Kidney (tissue), 14 donors: ENCODE data around the gene LLGL2. TPM values are rescaled to one million over a fixed set of nuclear protein-coding genes. Genes with fewer than 3 reads are reported as not detected.
A peak's percentile ranks its signal among the peaks of the same experiment; 100 is the strongest.
"Not testable (repeated sequence)": the region's sequence is repeated elsewhere in the genome, so short reads cannot be mapped to it uniquely, and the experiment has no call there.

Experiments used
- DNase-seq, 5 donors: peaks; one replicate each; pipeline ENCODE4 v3.0.0-alpha.2; 2013 to 2020
- FAIRE-seq: peaks from 2 replicates; lab custom pipeline; 2012; peaks lifted over from hg19 to GRCh38; lab: Jason Lieb, UNC
- H3K27ac ChIP-seq, 2 donors: one replicate each; pipeline ENCODE4 v1.7.0; 2013; ENCODE audit warnings: low read depth in 2 of 2, low read length in 2 of 2, inconsistent platforms in 1 of 2
- H3K27me3 ChIP-seq: one replicate; pipeline ENCODE4 v1.7.1; 2013; ENCODE audit warnings: low read length, inconsistent platforms; ENCODE audit not compliant: control insufficient read depth, insufficient read depth
- H3K36me3 ChIP-seq, 3 donors: one replicate each; pipeline versions ENCODE4 v1.7.0 to v1.7.1; 2013; ENCODE audit warnings: low read length in 3 of 3, control low read depth in 1 of 3, inconsistent platforms in 1 of 3; ENCODE audit not compliant: insufficient read depth in 3 of 3, control insufficient read depth in 2 of 3
- H3K4me1 ChIP-seq, 3 donors: one replicate each; pipeline versions ENCODE4 v1.7.0 to v1.7.1; 2013; ENCODE audit warnings: low read length in 3 of 3, inconsistent platforms in 1 of 3, low read depth in 1 of 3; ENCODE audit not compliant: control insufficient read depth in 2 of 3, insufficient read depth in 2 of 3
- H3K4me3 ChIP-seq, 3 donors: one replicate each; pipeline versions ENCODE4 v1.7.0 to v1.8.1; 2013; ENCODE audit warnings: low read length in 3 of 3, control low read depth in 1 of 3, inconsistent platforms in 1 of 3
- H3K9ac ChIP-seq, 3 donors: one replicate each; pipeline versions ENCODE4 v1.7.0 to v1.7.1; 2013; ENCODE audit warnings: low read length in 3 of 3, control low read depth in 1 of 3, inconsistent platforms in 1 of 3
- H3K9me3 ChIP-seq, 3 donors: one replicate each; pipeline versions ENCODE4 v1.7.0 to v1.7.1; 2013; ENCODE audit warnings: low read length in 3 of 3, control low read depth in 1 of 3, inconsistent platforms in 1 of 3; ENCODE audit not compliant: control insufficient read depth in 2 of 3, insufficient read depth in 1 of 3
- CTCF ChIP-seq: IDR thresholded peaks from 3 replicates; pipeline ENCODE4 v1.5.1; 2012; ENCODE audit warnings: mild to moderate bottlenecking, moderate library complexity, borderline replicate concordance; ENCODE audit not compliant: insufficient read depth; ENCODE audit errors: extremely low read depth
- intact Hi-C: fragments of 100-400 bp; cut with DNase I; formaldehyde crosslinking; loops from one replicate; pipeline ENCODE4 v1.11.1; 2022
- polyA plus RNA-seq: library from polyadenylated mRNA; stranded (reverse); fragments of 350-450 nt; fragmentation: Illumina TruSeq; extraction: RNeasy Lipid Tissue Mini Kit (QIAGEN cat#74804); gene quantifications from one replicate; pipeline ENCODE4 v1.2.3, GENCODE V29; 2014; ENCODE audit warnings: low read depth, low replicate concordance; ENCODE audit not compliant: insufficient read depth
- total RNA-seq: library from RNA; stranded (reverse); fragmentation: NEBNext Ultra II Directional; extraction: Animal tissue kit (Norgen Biotek cat#: 25700); gene quantifications from one replicate; pipeline ENCODE4 v1.2.1, GENCODE V29; 2021
- donor health status: control.
- donor health status: control.
- donor health status: control.
- donor health status: control.
- donor health status: control.
- donor health status: DM: yes; HTN: yes; CAD: no.
- donor health status: Normal renal cell carcinoma (clear cell type).

The LLGL2 gene
- total and polyA plus RNA-seq, 2 donors from 2014 or later, result 181 to 262 TPM

GRCh38 chr17:75476271-75476671 is 49.2 kb upstream of the LLGL2 start:
- Histone ChIP-seq H3K27me3 (no peaks in the 10 kb centered on the region), H3K9me3 (no peaks in the 10 kb centered on the region), H3K4me1 (peaks cover 14 to 34% (median 18%) of the 10 kb centered on the region in 3 donors), H3K27ac (peak overlapping the region; percentile 74 to 76), H3K36me3 (peaks cover 2 to 20% (median 7%) of the 10 kb centered on the region in 3 donors), H3K4me3 (peak overlapping the region; percentile 28 to 51 (median 32)), H3K9ac (peak overlapping the region in 1 of 3 donors; percentile 69)
- FAIRE-seq, result no peak
- intact Hi-C loops, result no loop called here
- TF ChIP-seq CTCF, result no peak
- peak; percentile 62 to 87 (median 72) for DNase-seq

GRCh38 chr17:75476752-75477489 is 48.6 kb upstream of the LLGL2 start:
- H3K9me3 ChIP-seq, result no peaks in the 10 kb centered on the region
- peak overlapping the region; percentile 28 to 51 (median 32) for H3K4me3 ChIP-seq
- intact Hi-C loops, result no loop called here
- FAIRE-seq (no peak), DNase-seq (peak in 2 of 5 donors; percentile 45 to 50)
- peaks cover 14 to 40% (median 18%) of the 10 kb centered on the region in 3 donors for H3K4me1 ChIP-seq
- H3K27ac ChIP-seq, result peak overlapping the region; percentile 74
- peak overlapping the region in 2 of 3 donors; percentile 19 to 65 for H3K9ac ChIP-seq
- H3K36me3 ChIP-seq, result peaks cover 1 to 15% (median 7%) of the 10 kb centered on the region in 3 donors
- TF ChIP-seq CTCF, result no peak
- H3K27me3 ChIP-seq, result no peaks in the 10 kb centered on the region

GRCh38 chr17:75477490-75477862 is 48.0 kb upstream of the LLGL2 start:
- H3K9me3 ChIP-seq, H3K36me3 ChIP-seq, FAIRE-seq, H3K27me3 ChIP-seq, H3K9ac ChIP-seq, intact Hi-C loops: not testable (repeated sequence)
- Histone ChIP-seq H3K4me1 (peaks cover 14 to 40% (median 18%) of the 10 kb centered on the region in 3 donors), H3K4me3 (peak overlapping the region in 1 of 3 donors; percentile 51), H3K27ac (peak overlapping the region; percentile 74)
- DNase-seq, result peak in 1 of 5 donors; percentile 64

- Histone ChIP-seq H3K27me3 (no peaks in the 10 kb centered on the region), H3K9ac (peak overlapping the region in 1 of 3 donors; percentile 26), H3K9me3 (no peaks in the 10 kb centered on the region), H3K27ac (no peak overlapping the region), H3K36me3 (peaks cover 0 to 5% (median 0%) of the 10 kb centered on the region in 3 donors), H3K4me3 (peak overlapping the region in 1 of 3 donors; percentile 7), H3K4me1 (peaks cover 14 to 38% (median 18%) of the 10 kb centered on the region in 3 donors)
- TF ChIP-seq CTCF, result no peak
- DNase-seq (peak; percentile 47 to 93 (median 78)), FAIRE-seq (no peak)
- intact Hi-C loops, result no loop called here
Measured at GRCh38 chr17:75478508-75478907, 47.0 kb upstream of the LLGL2 start.
